ENCODE results near the gene TESMIN. TPM values are rescaled to one million over a fixed set of nuclear protein-coding genes. Genes with fewer than 3 reads are reported as not detected.

The TESMIN gene
- polyA plus RNA-seq, 1 donor (not counting 4 experiments of a cell fraction or from before 2014, with no cell fraction given): 4.0 TPM

DNA sequence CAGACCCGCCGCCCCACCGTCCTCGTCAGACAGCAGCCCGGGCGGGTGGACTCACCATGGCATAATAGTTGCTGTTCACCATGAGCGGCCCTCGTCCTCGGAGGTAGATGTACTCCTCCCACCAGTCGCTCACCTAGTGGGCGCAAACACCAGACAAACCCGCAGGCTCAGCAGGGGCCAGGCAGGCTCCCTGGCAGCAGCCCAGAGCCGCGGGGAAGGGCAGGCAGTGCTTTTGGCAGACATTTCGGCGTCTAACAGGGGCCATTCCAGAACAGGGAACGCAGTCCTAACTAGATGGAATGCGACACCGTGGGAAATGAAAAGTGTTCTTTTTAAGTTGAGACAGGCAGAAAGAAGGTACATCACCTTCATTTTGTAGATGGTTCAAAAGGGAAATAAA lies 45.5 kb upstream of the TESMIN start:
- Histone ChIP-seq H3K4me2 (ENCODE audit: control insufficient read depth, extremely low read depth, insufficient read depth, low read depth, low read length) (no peak overlapping the region), H3K79me2 (ENCODE audit: control insufficient read depth, insufficient read depth, low read length) (no peaks in the 10 kb centered on the region), H3K4me1 (ENCODE audit: control insufficient read depth, extremely low read depth, insufficient read depth, low read length) (no peaks in the 10 kb centered on the region), H2AFZ (ENCODE audit: control insufficient read depth, low read length) (no peak overlapping the region), H3K9me3 (ENCODE audit: control insufficient read depth, low read depth, low read length) (no peaks in the 10 kb centered on the region), H3K9me1 (ENCODE audit: control insufficient read depth, extremely low read depth, insufficient read depth, low read length) (no peaks in the 10 kb centered on the region), H3K27ac (ENCODE audit: control insufficient read depth, insufficient read depth, low read length) (no peak overlapping the region), H3K9ac (ENCODE audit: control insufficient read depth, extremely low read depth, insufficient read depth, low read length) (no peak overlapping the region), H3K4me3 (ENCODE audit: control insufficient read depth in 2 of 3, extremely low read depth in 1 of 3, insufficient read depth in 2 of 3, low read depth in 1 of 3, low read length in 3 of 3) (no peak overlapping the region), H4K20me1 (ENCODE audit: control insufficient read depth, extremely low read depth, insufficient read depth, low read length) (no peaks in the 10 kb centered on the region), H3K27me3 (ENCODE audit: control insufficient read depth, extremely low read depth, insufficient read depth, low read length) (no peaks in the 10 kb centered on the region), H3K36me3 (ENCODE audit: control insufficient read depth in 2 of 2, extremely low read depth in 1 of 2, insufficient read depth in 2 of 2, low read length in 2 of 2) (peaks cover 0 to 11% of the 10 kb centered on the region in 2 experiments)
- TF ChIP-seq, protein P1, sequence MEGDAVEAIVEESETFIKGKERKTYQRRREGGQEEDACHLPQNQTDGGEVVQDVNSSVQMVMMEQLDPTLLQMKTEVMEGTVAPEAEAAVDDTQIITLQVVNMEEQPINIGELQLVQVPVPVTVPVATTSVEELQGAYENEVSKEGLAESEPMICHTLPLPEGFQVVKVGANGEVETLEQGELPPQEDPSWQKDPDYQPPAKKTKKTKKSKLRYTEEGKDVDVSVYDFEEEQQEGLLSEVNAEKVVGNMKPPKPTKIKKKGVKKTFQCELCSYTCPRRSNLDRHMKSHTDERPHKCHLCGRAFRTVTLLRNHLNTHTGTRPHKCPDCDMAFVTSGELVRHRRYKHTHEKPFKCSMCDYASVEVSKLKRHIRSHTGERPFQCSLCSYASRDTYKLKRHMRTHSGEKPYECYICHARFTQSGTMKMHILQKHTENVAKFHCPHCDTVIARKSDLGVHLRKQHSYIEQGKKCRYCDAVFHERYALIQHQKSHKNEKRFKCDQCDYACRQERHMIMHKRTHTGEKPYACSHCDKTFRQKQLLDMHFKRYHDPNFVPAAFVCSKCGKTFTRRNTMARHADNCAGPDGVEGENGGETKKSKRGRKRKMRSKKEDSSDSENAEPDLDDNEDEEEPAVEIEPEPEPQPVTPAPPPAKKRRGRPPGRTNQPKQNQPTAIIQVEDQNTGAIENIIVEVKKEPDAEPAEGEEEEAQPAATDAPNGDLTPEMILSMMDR (optimal IDR thresholded peaks at IDR 0.05 in 1 of 3, IDR thresholded peaks at IDR 0.05 in 1 of 3, conservative IDR thresholded peaks at IDR 0.05 in 1 of 3; ENCODE audit: extremely low read depth in 1 of 3, insufficient read depth in 2 of 3, low read length in 3 of 3): no peak
- no peak for TF ChIP-seq EZH2 (IDR thresholded peaks at IDR 0.05; ENCODE audit: low read length)
- DNase-seq (ENCODE audit: low read depth, low spot score) (no peak), FAIRE-seq (no peak)
- dilution Hi-C loops (cut with MboI; ENCODE audit: extremely low pct_ligation_motif_present, low sequenced_read_pairs): no loop called here

DNA sequence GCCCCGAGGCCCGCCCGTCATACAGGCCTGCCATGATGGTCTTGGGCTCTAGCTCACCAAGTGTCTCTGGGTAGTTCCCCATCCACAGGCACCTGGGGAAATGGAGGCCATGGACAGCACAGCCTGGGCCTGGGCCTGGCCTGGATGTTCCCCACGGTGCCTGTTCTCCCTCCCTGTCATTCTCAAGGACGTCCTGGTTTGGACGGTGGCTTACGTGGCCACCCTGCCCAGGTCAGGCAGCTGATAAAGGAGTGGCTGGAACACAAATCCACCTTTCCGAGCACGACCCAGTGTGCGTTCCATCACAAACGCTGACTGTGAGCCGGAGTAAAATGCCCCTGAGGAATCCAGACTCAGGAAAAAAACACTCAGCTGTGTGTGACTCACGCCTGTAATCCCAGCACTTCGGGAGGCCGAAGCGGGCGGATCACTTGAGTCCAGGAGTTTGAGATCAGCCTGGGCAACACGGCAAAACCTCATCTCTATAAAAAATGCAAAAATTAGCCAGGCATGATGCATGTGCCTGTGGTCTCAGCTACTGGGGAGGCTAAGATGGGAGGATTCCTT lies 41.2 kb upstream of the TESMIN start:
- no peaks in the 10 kb centered on the region for H3K9me1 ChIP-seq (ENCODE audit: control insufficient read depth, extremely low read depth, insufficient read depth, low read length)
- H4K20me1 ChIP-seq (ENCODE audit: control insufficient read depth, extremely low read depth, insufficient read depth, low read length): no peaks in the 10 kb centered on the region
- H3K36me3 ChIP-seq (ENCODE audit: control insufficient read depth in 2 of 2, extremely low read depth in 1 of 2, insufficient read depth in 2 of 2, low read length in 2 of 2): peaks cover 0 to 9% of the 10 kb centered on the region in 2 experiments
- H3K4me1 ChIP-seq (ENCODE audit: control insufficient read depth, extremely low read depth, insufficient read depth, low read length): no peaks in the 10 kb centered on the region
- DNase-seq (ENCODE audit: low read depth, low spot score) (no peak), FAIRE-seq (no peak)
- no peaks in the 10 kb centered on the region for H3K27me3 ChIP-seq (ENCODE audit: control insufficient read depth, extremely low read depth, insufficient read depth, low read length)
- dilution Hi-C loops (cut with MboI; ENCODE audit: extremely low pct_ligation_motif_present, low sequenced_read_pairs): no loop called here
- H3K27ac ChIP-seq (ENCODE audit: control insufficient read depth, insufficient read depth, low read length): no peak overlapping the region
- no peak overlapping the region for H3K4me3 ChIP-seq (ENCODE audit: control insufficient read depth in 2 of 3, extremely low read depth in 1 of 3, insufficient read depth in 2 of 3, low read depth in 1 of 3, low read length in 3 of 3)
- no peak for TF ChIP-seq EZH2 (IDR thresholded peaks at IDR 0.05; ENCODE audit: low read length)
- TF ChIP-seq, protein P1 (optimal IDR thresholded peaks at IDR 0.05 in 1 of 3, IDR thresholded peaks at IDR 0.05 in 1 of 3, conservative IDR thresholded peaks at IDR 0.05 in 1 of 3; ENCODE audit: extremely low read depth in 1 of 3, insufficient read depth in 2 of 3, low read length in 3 of 3): no peak
- H3K9ac ChIP-seq (ENCODE audit: control insufficient read depth, extremely low read depth, insufficient read depth, low read length): no peak overlapping the region
- H3K79me2 ChIP-seq (ENCODE audit: control insufficient read depth, insufficient read depth, low read length): no peaks in the 10 kb centered on the region
- no peaks in the 10 kb centered on the region for H3K9me3 ChIP-seq (ENCODE audit: control insufficient read depth, low read depth, low read length)
- H2AFZ ChIP-seq (ENCODE audit: control insufficient read depth, low read length): no peak overlapping the region
- H3K4me2 ChIP-seq (ENCODE audit: control insufficient read depth, extremely low read depth, insufficient read depth, low read depth, low read length): no peak overlapping the region
